Fibroblast of skin of left quadriceps (primary cell): Measurements from ENCODE around the gene CRY2.
A peak's percentile ranks its signal among the peaks of the same experiment; 100 is the strongest.

Experiments
- DNase-seq, 2 experiments: peaks; one replicate each; pipeline ENCODE4 v3.0.0-alpha.2; 2013; ENCODE audit warnings: low read depth in 2 of 2

CRY2 gene

DNA sequence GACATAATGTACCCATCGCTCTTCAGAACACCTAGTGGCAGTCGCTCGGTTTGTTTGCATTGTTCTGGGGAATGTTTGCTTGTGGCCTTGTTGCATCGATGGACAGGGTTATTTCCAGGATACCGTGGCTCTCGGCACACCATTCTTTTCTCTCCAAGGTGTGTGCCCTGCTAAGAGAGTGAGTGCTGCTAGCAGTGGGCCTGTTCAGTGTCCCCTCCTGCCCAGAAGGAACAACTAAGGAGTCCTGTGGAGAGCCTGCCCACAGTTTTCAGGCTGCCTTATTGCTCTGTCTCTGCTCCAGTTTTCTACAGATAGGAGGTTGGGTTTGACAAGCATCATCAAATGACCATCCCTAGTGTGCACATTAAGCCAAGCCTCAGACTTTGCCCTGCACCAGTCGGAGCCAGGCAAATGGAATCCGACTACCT is 1.4 kb downstream of the CRY2 start:
- DNase-seq = no peak

DNA sequence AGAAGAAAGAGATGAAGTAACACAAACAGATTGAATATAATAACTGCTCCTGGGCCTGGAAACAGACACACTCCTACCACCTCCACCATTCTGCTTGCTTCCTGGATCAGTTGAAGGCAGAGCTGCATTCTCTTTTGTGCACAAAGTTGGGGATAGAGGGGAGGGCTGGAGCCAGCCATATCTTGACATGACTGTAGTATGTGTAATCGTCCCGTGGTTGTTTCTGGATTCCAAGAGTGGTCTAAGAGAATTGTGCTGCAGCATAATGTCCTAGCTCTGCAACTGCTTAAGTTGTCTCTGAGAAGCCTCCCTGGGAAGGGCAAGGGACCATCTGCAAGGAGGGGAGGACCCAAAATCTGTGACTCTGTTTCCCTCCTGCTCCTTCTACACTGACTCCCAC is 3.2 kb downstream of the CRY2 start:
- DNase-seq = no peak

GRCh38 chr11:45851228-45851627 is 4.0 kb downstream of the CRY2 start:
- no peak for DNase-seq

DNA sequence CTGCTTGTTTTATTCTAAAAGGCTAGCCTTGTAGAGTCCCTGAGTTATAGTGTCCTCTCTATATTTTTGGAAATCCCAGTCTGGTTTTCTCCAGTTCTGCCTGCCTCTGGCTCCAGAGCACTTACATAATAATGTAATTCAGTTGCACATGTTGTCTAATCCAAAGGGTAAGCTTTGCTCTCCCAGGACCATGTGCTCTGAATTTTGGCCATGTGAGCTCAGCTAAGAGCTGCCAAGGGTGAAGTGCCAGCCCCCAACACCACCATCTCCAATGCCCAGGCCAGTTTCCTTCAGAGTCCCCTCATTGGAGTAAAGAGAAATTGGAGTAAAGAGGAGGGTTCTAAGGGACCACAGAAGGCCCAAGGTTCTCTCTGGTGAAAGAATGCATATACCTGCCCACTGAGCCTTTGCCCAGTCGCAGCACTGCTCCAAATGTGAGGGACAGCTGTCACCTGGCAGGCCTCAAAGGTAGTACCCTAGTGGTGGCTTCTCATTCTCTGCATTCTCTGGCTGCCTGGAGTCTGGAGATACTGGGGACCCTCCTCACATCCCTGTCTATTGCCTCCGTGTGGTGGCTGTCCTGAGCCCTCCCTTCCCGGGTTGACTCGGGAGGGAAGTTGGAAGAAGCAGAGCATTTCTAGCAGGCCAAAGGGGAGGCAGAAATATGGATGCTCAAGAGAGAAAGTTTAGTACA is 4.9 kb downstream of the CRY2 start:
- DNase-seq = no peak

DNA sequence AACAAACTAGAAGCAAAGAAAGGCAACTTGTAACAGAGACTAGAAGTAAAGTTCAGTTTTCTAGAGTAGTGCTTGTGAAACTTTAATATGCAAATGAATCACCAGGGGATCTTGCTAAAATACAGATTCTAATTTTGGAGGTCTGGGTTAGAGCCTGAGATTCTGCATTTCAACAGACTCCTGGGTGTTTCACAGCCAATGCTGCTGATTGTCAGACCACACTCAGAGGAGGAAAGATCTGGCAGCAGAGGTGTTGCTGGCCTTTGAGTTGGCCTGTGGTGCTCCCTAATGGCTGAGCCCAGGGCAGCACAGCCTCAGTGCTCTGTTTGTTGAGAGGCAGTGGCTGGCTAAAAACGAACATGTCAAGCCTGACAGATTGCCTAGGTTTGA is 5.4 kb downstream of the CRY2 start:
- no peak for DNase-seq

- DNase-seq = no peak
Measured at GRCh38 chr11:45853332-45854219, 6.3 kb downstream of the CRY2 start.

GRCh38 chr11:45855308-45855707 is 8.0 kb downstream of the CRY2 start:
- DNase-seq = no peak

DNA sequence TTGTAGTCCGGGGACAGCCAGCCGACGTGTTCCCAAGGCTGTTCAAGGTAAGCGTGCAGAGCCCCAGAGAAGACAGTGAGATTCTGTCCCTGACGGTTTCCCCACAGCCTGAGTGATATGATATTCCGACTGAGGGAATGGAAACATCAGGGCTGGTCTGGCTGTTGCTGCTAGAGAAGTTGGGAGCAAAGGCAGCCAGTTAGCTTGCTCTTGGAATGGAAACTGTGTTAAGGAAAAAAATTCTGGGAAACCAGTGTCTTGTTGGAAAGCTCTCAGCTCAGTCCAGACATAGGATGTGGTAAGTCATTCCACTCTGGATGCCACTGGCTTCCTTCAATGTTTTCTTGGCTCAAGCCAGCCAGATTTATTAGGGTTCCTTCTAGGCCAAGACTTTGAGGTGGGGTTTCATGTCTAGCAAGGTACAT is 8.8 kb downstream of the CRY2 start:
- DNase-seq = peak in 1 of 2 experiments; percentile 34

DNA sequence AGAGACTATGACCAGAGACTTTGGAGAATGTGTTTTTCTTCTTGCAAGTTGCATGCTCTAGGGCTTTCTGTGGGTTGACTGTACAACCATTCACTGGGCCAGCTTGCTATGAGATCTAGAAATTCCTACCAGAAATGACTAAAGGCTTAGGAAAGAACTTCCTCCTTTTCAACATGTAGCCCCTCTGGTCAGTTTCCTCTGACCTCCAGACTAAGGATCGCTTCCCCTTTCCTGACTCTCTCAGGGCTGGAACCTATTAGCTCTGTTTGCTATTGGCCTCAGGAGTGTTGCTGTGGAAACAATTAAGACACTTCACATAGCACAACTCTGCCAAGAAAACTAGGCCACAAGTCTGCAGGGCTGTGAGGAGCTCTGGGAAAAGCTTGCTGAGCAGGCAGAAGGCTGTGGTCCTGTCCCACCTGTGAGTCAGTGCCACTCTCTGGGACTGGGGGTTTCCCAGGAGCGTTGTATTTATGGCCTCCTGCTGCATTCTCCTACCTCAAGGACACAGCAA is 10.7 kb downstream of the CRY2 start:
- peak; percentile 79 to 81 for DNase-seq

- DNase-seq = no peak
Measured at GRCh38 chr11:45858751-45859398, 11.6 kb downstream of the CRY2 start.

DNA sequence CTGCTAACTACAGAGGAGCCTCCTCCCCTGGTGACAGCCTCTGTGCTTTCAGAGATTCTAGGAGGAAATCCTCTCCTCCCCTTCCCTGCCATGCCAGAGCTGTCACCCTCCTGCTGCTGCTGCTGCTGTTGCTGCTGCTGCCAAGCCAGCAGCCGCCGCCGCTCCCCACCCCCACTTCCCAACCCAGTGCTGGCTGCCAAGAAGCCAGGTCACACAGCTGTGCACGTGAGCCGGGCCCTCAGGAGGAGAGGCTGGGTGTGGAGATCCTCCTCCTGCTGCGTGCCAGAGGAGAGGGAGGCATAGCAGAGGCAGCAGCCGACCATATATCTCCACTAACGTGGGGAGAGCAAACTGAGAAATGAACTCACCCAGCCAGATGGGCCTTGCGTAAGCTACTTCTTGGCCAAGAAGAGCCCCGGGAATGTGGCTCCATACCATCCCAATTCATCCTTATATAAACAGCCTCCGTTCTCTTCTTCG is 12.4 kb downstream of the CRY2 start:
- peak; percentile 98 for DNase-seq

- no peak for DNase-seq
Measured at GRCh38 chr11:45860348-45860747, 13.1 kb downstream of the CRY2 start.

DNA sequence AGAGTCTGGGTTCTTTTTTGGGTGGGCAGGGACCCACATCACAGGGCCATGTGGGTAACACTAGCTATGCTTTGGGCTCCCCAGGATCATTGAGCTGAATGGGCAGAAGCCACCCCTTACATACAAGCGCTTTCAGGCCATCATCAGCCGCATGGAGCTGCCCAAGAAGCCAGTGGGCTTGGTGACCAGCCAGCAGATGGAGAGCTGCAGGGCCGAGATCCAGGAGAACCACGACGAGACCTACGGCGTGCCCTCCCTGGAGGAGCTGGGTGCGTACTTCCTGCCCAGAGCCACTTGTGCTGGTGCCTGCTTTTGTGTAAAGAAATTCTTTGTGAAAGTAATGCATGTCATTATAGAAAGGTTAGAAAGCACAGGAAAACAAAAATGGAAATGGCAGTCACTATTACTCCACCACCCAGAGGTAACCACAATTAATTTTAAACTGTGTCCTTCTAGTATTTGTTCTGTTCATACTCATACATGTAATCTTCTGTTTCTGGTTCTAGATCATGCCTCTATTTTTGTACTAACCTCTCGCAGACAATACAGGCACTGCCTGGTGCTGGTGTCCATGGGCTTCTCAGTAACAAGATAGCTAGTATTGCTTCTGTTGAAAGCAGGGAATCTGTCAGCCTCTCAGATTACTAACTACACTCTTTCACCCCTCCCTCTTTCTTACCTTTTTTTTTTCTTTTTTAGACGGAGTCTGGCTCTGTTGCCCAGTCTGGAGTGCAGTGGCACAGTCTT is 13.7 kb downstream of the CRY2 start:
- no peak for DNase-seq

DNA sequence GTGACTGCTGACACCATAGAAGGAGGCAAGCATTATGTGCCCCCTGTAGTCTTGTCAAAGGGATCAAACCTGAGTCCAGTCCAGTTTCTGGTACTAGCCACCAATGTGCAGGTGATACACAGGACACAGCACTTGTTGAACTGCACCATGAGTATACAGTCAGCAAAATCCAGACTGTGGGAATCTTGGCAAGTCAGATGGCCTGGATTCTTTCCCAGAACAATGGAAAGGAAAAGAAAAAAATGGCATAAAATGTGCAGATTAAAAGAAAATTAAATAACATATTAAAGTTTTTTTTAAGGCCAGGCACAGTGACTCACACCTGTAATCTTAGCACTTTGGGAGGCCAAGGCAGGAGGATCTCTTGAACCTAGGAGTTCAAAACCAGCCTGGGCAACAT is 16.8 kb downstream of the CRY2 start:
- no peak for DNase-seq

DNA sequence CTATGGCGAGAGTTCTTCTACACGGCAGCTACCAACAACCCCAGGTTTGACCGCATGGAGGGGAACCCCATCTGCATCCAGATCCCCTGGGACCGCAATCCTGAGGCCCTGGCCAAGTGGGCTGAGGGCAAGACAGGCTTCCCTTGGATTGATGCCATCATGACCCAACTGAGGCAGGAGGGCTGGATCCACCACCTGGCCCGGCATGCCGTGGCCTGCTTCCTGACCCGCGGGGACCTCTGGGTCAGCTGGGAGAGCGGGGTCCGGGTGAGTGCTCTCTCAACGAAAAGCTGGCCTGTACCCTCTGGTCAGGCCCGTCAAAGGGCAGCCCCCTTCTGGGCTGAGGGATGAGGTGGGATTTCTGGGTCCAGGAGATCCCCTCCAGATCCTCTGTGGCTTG is 22.3 kb downstream of the CRY2 start:
- no peak for DNase-seq

- no peak for DNase-seq
Measured at GRCh38 chr11:45870706-45871105, 23.4 kb downstream of the CRY2 start.

DNA sequence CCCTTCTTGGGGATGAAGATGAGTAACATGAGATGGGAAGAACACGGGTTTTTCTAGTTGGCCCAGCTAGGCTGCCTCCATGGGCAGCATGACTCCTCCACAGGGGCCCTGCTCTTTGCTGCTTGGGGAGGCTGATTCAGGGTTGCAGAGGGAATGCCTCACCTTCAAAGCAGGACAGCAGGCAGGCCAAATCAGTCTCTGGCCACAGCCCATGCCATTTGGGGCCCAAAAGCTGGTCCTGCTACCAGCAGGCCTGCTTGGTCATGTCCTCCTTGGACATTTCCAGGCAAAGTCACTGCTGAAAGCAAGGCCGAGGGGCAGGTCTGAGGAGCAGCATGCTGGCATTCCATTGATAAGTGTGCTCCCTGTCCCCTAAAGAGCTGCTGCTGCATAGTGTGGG is 24.4 kb downstream of the CRY2 start:
- DNase-seq = no peak

- peak; percentile 46 to 51 for DNase-seq
Measured at GRCh38 chr11:45872651-45873356, 25.5 kb downstream of the CRY2 start.

- DNase-seq = no peak
Measured at GRCh38 chr11:45876401-45876800, 29.1 kb downstream of the CRY2 start.

- DNase-seq = no peak
Measured at GRCh38 chr11:45877221-45877620, 29.9 kb downstream of the CRY2 start.

GRCh38 chr11:45877845-45878244 is 30.6 kb downstream of the CRY2 start:
- no peak for DNase-seq
